SK-N-SH (cell line): Measurements from ENCODE around the gene FAM210B. TPM values are rescaled to one million over a fixed set of nuclear protein-coding genes. Genes with fewer than 3 reads are reported as not detected.
A peak's percentile ranks its signal among the peaks of the same experiment; 100 is the strongest.

Experiments used
- CTCF ChIA-PET: fragments of 300-600, 350-600 bp; formaldehyde crosslinking; extraction: SDS; loops from one replicate; lab custom pipeline; 2021; lab: Yijun Ruan, JAX
- POLR2A ChIA-PET: fragments of 350-600 bp; sonication (Branson Sonifier 250); formaldehyde crosslinking; extraction: SDS; loops from one replicate; lab custom pipeline; 2020; ENCODE audit warnings: antibody characterized with exemption, inconsistent platforms; lab: Yijun Ruan, JAX
- DNase-seq: peaks from one replicate; pipeline ENCODE4 v3.0.0; 2012
- H2AFZ ChIP-seq: fragments of 200-600 bp; sonication (generic); 2 replicates; pipeline ENCODE4 v1.8.1; 2016; ENCODE audit warnings: antibody characterized with exemption, mild to moderate bottlenecking, low read depth
- H3F3A ChIP-seq: fragments of 200-600 bp; sonication (generic); replicated peaks from 2 replicates; pipeline ENCODE3; 2016; ENCODE audit warnings: antibody characterized with exemption, mild to moderate bottlenecking; ENCODE audit not compliant: insufficient read depth
- H3K27ac ChIP-seq, 2 experiments: fragments of 200-500 bp in 1 of 2; fragments of 200-600 bp in 1 of 2; sonication (Bioruptor generic) in 1 of 2; sonication (generic), shearing (Covaris generic) in 1 of 2; 2 replicates each; pipeline versions ENCODE4 v1.5.1 to v1.6.1; 2014 to 2016; ENCODE audit warnings: low read depth in 2 of 2, inconsistent platforms in 1 of 2, low read length in 1 of 2, mild to moderate bottlenecking in 1 of 2, mixed read lengths in 1 of 2
- H3K27me3 ChIP-seq: fragments of 200-600 bp; sonication (generic), shearing (Covaris generic); 2 replicates; pipeline ENCODE4 v1.6.1; 2016; ENCODE audit warnings: mixed run types; ENCODE audit not compliant: insufficient read depth
- H3K36me3 ChIP-seq, 2 experiments: fragments of 200-500 bp in 1 of 2; fragments of 200-600 bp in 1 of 2; sonication (Bioruptor generic) in 1 of 2; sonication (generic) in 1 of 2; replicated peaks in 1 of 2; 2 replicates each; pipeline versions ENCODE3 to v1.5.1; 2014 to 2016; ENCODE audit warnings: low read length in 1 of 2, mild to moderate bottlenecking in 1 of 2; ENCODE audit not compliant: insufficient read depth in 2 of 2, control insufficient read depth in 1 of 2
- H3K4me1 ChIP-seq, 2 experiments: fragments of 200-500 bp in 1 of 2; fragments of 200-600 bp in 1 of 2; sonication (Bioruptor generic) in 1 of 2; sonication (generic), shearing (Covaris generic) in 1 of 2; 2 replicates each; pipeline versions ENCODE4 v1.5.1 to v1.6.1; 2014 to 2016; ENCODE audit warnings: low read depth in 1 of 2, low read length in 1 of 2, mixed run types in 1 of 2; ENCODE audit not compliant: insufficient read depth in 2 of 2, control insufficient read depth in 1 of 2
- H3K4me2 ChIP-seq: fragments of 200-600 bp; sonication (generic), shearing (Covaris generic); 2 replicates; pipeline ENCODE4 v1.6.1; 2017; ENCODE audit warnings: mixed run types
- H3K4me3 ChIP-seq, 2 experiments: fragments of 200-500 bp in 1 of 2; fragments of 200-600 bp in 1 of 2; sonication (Bioruptor generic) in 1 of 2; sonication (generic), shearing (Covaris generic) in 1 of 2; 2 replicates each; pipeline versions ENCODE4 v1.5.1 to v1.8.1; 2014 to 2016; ENCODE audit warnings: low read depth in 2 of 2, inconsistent platforms in 1 of 2, low read length in 1 of 2, mild to moderate bottlenecking in 1 of 2, mixed read lengths in 1 of 2, moderate library complexity in 1 of 2
- H3K79me2 ChIP-seq: fragments of 200-600 bp; sonication (generic); 2 replicates; pipeline ENCODE4 v1.8.1; 2017; ENCODE audit warnings: mild to moderate bottlenecking; ENCODE audit not compliant: insufficient read depth
- H3K9ac ChIP-seq: fragments of 200-600 bp; sonication (generic); 2 replicates; pipeline ENCODE4 v1.6.1; 2017; ENCODE audit warnings: mixed run types
- H3K9me2 ChIP-seq: fragments of 200-600 bp; sonication (generic); 2 replicates; pipeline ENCODE4 v1.6.1; 2017; ENCODE audit warnings: mixed run types
- H3K9me3 ChIP-seq: fragments of 200-600 bp; sonication (generic); 2 replicates; pipeline ENCODE4 v1.6.1; 2017; ENCODE audit warnings: mixed run types, mild to moderate bottlenecking, moderate library complexity
- H4K20me1 ChIP-seq: fragments of 200-600 bp; sonication (generic); 2 replicates; pipeline ENCODE4 v1.6.1; 2017; ENCODE audit warnings: mild to moderate bottlenecking, mixed run types; ENCODE audit not compliant: insufficient read depth
- CHD2 ChIP-seq: fragments of 150-350 bp; IDR thresholded peaks from 2 replicates; pipeline ENCODE4 v1.6.1; 2018; ENCODE audit warnings: low read length; ENCODE audit not compliant: partially characterized antibody
- CTCF ChIP-seq: fragments of 200-600 bp; sonication (generic); IDR thresholded peaks from 2 replicates; pipeline ENCODE4 v1.6.1; 2017; ENCODE audit warnings: antibody characterized with exemption, mild to moderate bottlenecking, moderate library complexity
- ELF1 ChIP-seq: IDR thresholded peaks from 2 replicates; pipeline ENCODE4 v1.4.0; 2012
- EP300 ChIP-seq, 2 experiments: IDR thresholded peaks; 2 replicates each; pipeline versions ENCODE4 v1.4.0 to v1.6.1; 2012; ENCODE audit warnings: borderline replicate concordance in 1 of 2, low read depth in 1 of 2, low read length in 1 of 2
- EZH2phosphoT487 ChIP-seq: fragments of 200-600 bp; sonication (generic); IDR thresholded peaks from 2 replicates; pipeline ENCODE4 v1.6.1; 2017; ENCODE audit warnings: low read depth, mixed run types, mild to moderate bottlenecking, antibody characterized with exemption, moderate library complexity, borderline replicate concordance
- FOSL2 ChIP-seq: IDR thresholded peaks from 2 replicates; pipeline ENCODE4 v1.4.0; 2012; ENCODE audit warnings: low read depth, mild to moderate bottlenecking, moderate library complexity, borderline replicate concordance
- FOXJ3 ChIP-seq: sonication (generic); formaldehyde crosslinking; IDR thresholded peaks from 2 replicates; pipeline ENCODE4 v1.5.1; 2020; ENCODE audit warnings: mild to moderate bottlenecking, missing genetic modification reagents
- FOXM1 ChIP-seq: IDR thresholded peaks from 2 replicates; pipeline ENCODE4 v1.4.0; 2012; ENCODE audit warnings: low read depth, mild to moderate bottlenecking
- GABPA ChIP-seq: IDR thresholded peaks from 2 replicates; pipeline ENCODE4 v1.4.0; 2012; ENCODE audit warnings: low read depth, mild to moderate bottlenecking
- GATA2 ChIP-seq: sonication (generic); formaldehyde crosslinking; IDR thresholded peaks from 2 replicates; pipeline ENCODE4 v1.5.0; 2020; ENCODE audit warnings: mild to moderate bottlenecking, missing genetic modification reagents
- IRF3 ChIP-seq: fragments of 150-350 bp; IDR thresholded peaks from 2 replicates; pipeline ENCODE4 v1.6.1; 2016; ENCODE audit warnings: mild to moderate bottlenecking, low read depth, low read length
- JUND ChIP-seq: IDR thresholded peaks from 2 replicates; pipeline ENCODE4 v1.4.0; 2012
- MEF2A ChIP-seq: IDR thresholded peaks from 2 replicates; pipeline ENCODE4 v1.4.0; 2012; ENCODE audit warnings: low read depth, borderline replicate concordance
- MXI1 ChIP-seq: IDR thresholded peaks from 2 replicates; pipeline ENCODE4 v1.6.1; 2012; ENCODE audit warnings: mild to moderate bottlenecking, low read depth, low read length, improper control_type of control experiment
- NFIC ChIP-seq: IDR thresholded peaks from 2 replicates; pipeline ENCODE4 v1.4.0; 2012; ENCODE audit warnings: borderline replicate concordance
- NRF1 ChIP-seq: IDR thresholded peaks from 2 replicates; pipeline ENCODE4 v1.6.1; 2012; ENCODE audit warnings: low read depth, mild to moderate bottlenecking, low read length
- PBX3 ChIP-seq: IDR thresholded peaks from 2 replicates; pipeline ENCODE4; 2012
- POLR2AphosphoS5 ChIP-seq: IDR thresholded peaks from 2 replicates; pipeline ENCODE4 v1.6.1; 2012; ENCODE audit warnings: low read depth, low read length
- RAD21 ChIP-seq: IDR thresholded peaks from 2 replicates; pipeline ENCODE4 v1.6.1; 2012; ENCODE audit warnings: mild to moderate bottlenecking, low read length
- RCOR1 ChIP-seq: fragments of 150-350 bp; IDR thresholded peaks from 2 replicates; pipeline ENCODE4 v1.6.1; 2017; ENCODE audit warnings: antibody characterized with exemption, low read length
- RFX5 ChIP-seq: IDR thresholded peaks from 2 replicates; pipeline ENCODE4 v1.6.1; 2012; ENCODE audit warnings: mild to moderate bottlenecking, improper control_type of control experiment, low read length
- SIN3A ChIP-seq: IDR thresholded peaks from 2 replicates; pipeline ENCODE4 v1.6.1; 2012; ENCODE audit warnings: low read depth, mild to moderate bottlenecking, low read length, moderate library complexity, borderline replicate concordance
- SMC3 ChIP-seq: IDR thresholded peaks from 2 replicates; pipeline ENCODE4 v1.6.1; 2012; ENCODE audit warnings: low read depth, low read length, improper control_type of control experiment
- TAF1 ChIP-seq: IDR thresholded peaks from 2 replicates; pipeline ENCODE4 v1.6.1; 2012; ENCODE audit warnings: low read depth, mild to moderate bottlenecking, low read length, moderate library complexity, borderline replicate concordance
- TCF12 ChIP-seq: IDR thresholded peaks from 2 replicates; pipeline ENCODE4 v1.4.0; 2012
- TEAD4 ChIP-seq: IDR thresholded peaks from 2 replicates; pipeline ENCODE4 v1.4.0; 2012; ENCODE audit warnings: mild to moderate bottlenecking, borderline replicate concordance; ENCODE audit not compliant: insufficient read depth
- USF1 ChIP-seq: IDR thresholded peaks from 2 replicates; pipeline ENCODE4 v1.4.0; 2012; ENCODE audit warnings: low read depth, borderline replicate concordance
- USF2 ChIP-seq: fragments of 150-350 bp; IDR thresholded peaks from 2 replicates; pipeline ENCODE4 v1.6.1; 2017; ENCODE audit warnings: antibody characterized with exemption, low read length, low read depth, borderline replicate concordance
- YY1 ChIP-seq: IDR thresholded peaks from 2 replicates; pipeline ENCODE4 v1.4.0; 2012; ENCODE audit warnings: low read depth, mild to moderate bottlenecking
- WGBS: methylation state at CpG from one replicate; pipeline ENCODE4 v1.1.6; 2017; ENCODE audit warnings: low lambda C conversion rate; 5-methylcytosine and 5-hydroxymethylcytosine counted together
- polyA plus RNA-seq, 3 experiments: library from polyadenylated mRNA; depleted of rRNA; stranded (reverse); fragments of >200 nt; gene quantifications; 2 replicates each; pipeline ENCODE4 v1.2.3, GENCODE V29; 2012

Gene FAM210B
- polyA plus RNA-seq, 1 of the 3 experiments (the other 2 are of a cell fraction): 34.6 TPM

- ChIA-PET POLR2A (interaction anchor here (1.2 kb wide), 2 partner anchors 33 to 34 kb away, joined by 3 to 4 read pairs; partner anchors contain the start of gene FAM210B), CTCF (interaction anchor here (0.6 to 0.8 kb wide), 2 partner anchors 17 to 962 kb away, joined by 3 read pairs; no protein-coding TSS in a partner anchor)
- Histone ChIP-seq H3K4me3 (peak within 1 kb of the TSS; percentile 84 to 98), H3K27me3 (no peaks in the 10 kb centered on the region), H3K9ac (peak within 1 kb of the TSS; percentile 86), H3K79me2 (peaks cover 80% of the 10 kb centered on the region), H3K27ac (peak within 1 kb of the TSS; percentile 84 to 96), H3K4me1 (peaks cover 14 to 18% of the 10 kb centered on the region in 2 experiments; a peak in 2 of 4 replicates), H2AFZ (peak within 1 kb of the TSS; percentile 83), H4K20me1 (no peaks in the 10 kb centered on the region), H3K9me2 (no peaks in the 10 kb centered on the region), H3K4me2 (peak within 1 kb of the TSS; percentile 87), H3K36me3 (peaks cover 31 to 34% of the 10 kb centered on the region in 2 experiments), H3F3A (peaks cover 4% of the 10 kb centered on the region), H3K9me3 (no peaks in the 10 kb centered on the region)
- WGBS: 1% methylated on average over 42 of the region's 53 CpGs
- peak; percentile 97 for DNase-seq
- peak; percentile 90 for TF ChIP-seq FOXM1
- TF ChIP-seq NRF1: peak; percentile 81
- peak; percentile 56 for TF ChIP-seq POLR2AphosphoS5
- no peak for TF ChIP-seq GATA2
- peak; percentile 90 for TF ChIP-seq MXI1
- peak; percentile 98 for TF ChIP-seq YY1
- 0 out of 2 replicates have a peak, but pooled peaks have one; percentile 37 for TF ChIP-seq RFX5
- TF ChIP-seq TEAD4: no peak
- TF ChIP-seq GABPA: peak; percentile 33; the same call in 1 of the 2 replicates
- TF ChIP-seq EP300 (IDR thresholded peaks at IDR 0.05; ENCODE audit: borderline replicate concordance in 1 of 2, low read depth in 1 of 2, low read length in 1 of 2): no peak
- TF ChIP-seq CHD2: peak; percentile 76
- TF ChIP-seq TCF12: no peak
- peak; percentile 85 for TF ChIP-seq SIN3A
- no peak for TF ChIP-seq RAD21
- TF ChIP-seq ELF1: peak; percentile 99
- no peak for TF ChIP-seq JUND
- no peak; the same call in 1 of the 2 replicates for TF ChIP-seq PBX3
- no peak for TF ChIP-seq RCOR1
- TF ChIP-seq NFIC: no peak
- TF ChIP-seq EZH2phosphoT487: no peak
- TF ChIP-seq USF1: no peak; the same call in 1 of the 2 replicates
- no peak for TF ChIP-seq SMC3
- no peak for TF ChIP-seq MEF2A
- TF ChIP-seq CTCF: no peak
- TF ChIP-seq TAF1: peak; percentile 54
- no peak for TF ChIP-seq FOXJ3 (CRISPR knock-in tag)
- no peak for TF ChIP-seq USF2
- no peak for TF ChIP-seq IRF3
- no peak for TF ChIP-seq FOSL2
Observed at GRCh38 chr20:56392132-56392880, 33.5 kb downstream of the FAM210B start, which contains the start of the genes AURKA and CSTF1. TSS of gene AURKA (minus strand) at chr20:56392215. CDS start at chr20:56388197, 4,018 bp downstream. TSS of gene CSTF1 (plus strand) at chr20:56392645. CDS start at chr20:56395553, 2,908 bp downstream.
